Activated CD4-positive, CD25-positive, alpha-beta regulatory T cell treated with anti-CD3 and anti-CD28 coated beads, Interleukin-2, amount 50 U/mL, for 24 hours (primary cell): Measurements from ENCODE around the gene ZNF470.

Source experiments
- ATAC-seq, 2 donors: fragments of 150-1000 bp; cut with Tn5 transposase; one replicate each; pipeline ENCODE4 v1.10.0; 2021; ENCODE audit warnings: mild to moderate bottlenecking in 1 of 2, moderate library complexity in 1 of 2

ZNF470 gene

DNA sequence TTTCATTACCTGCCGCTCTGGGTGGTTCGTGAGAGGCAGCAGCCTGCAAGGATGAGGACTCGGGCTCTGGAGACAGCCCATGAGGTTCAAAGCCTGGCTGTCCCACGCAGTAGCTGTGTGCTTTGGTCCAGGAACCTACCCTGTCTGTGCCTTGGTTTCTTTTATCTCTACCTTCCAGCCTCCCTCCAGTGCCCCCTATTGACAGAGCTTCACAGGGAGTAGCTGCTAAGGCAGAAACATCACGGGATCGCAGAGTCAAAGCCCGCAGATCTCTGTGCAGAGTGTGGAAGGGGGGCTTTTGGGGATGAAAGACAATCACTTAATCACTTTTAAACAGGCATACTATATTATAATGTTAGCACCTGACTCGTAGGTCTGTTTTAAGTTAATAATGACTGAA lies 44.0 kb downstream of the ZNF470 start:
- ATAC-seq, result no peak

DNA sequence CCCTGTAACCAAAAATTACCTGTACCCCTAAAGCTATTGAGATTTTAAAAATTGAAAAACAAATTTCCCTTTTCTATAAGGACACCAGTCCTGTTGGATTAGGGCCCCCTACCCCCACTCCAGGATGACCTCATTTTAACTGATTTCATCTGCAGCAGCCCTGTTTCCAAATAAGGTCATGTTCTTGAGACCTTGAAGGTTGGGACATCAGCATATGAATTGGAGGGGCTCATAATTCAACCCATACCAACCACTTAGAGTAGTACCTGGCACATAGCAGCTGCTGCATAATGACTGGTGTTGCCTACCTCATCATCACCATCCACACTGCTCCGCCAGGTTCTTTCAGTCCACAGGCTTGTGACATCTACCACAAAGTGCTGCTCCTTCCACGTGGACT lies 45.5 kb downstream of the ZNF470 start:
- ATAC-seq, result no peak

DNA sequence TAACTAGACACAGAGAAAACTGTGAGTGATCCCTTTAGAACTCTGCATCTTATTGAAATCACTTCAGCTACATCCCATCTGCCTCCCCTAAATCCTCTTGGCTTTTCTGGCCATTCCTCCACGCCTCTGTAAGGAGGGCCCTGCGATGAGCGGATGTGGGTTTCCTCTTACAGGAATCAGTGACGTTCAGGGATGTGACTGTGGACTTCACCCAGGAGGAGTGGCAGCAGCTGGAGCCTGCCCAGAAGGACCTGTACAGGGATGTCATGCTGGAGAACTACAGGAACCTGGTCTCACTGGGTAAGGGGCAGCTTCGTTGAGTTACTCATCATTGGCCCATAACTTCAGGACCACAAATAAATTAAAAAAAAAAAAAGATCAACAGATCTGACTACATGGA lies 46.4 kb downstream of the ZNF470 start:
- ATAC-seq, result no peak

DNA sequence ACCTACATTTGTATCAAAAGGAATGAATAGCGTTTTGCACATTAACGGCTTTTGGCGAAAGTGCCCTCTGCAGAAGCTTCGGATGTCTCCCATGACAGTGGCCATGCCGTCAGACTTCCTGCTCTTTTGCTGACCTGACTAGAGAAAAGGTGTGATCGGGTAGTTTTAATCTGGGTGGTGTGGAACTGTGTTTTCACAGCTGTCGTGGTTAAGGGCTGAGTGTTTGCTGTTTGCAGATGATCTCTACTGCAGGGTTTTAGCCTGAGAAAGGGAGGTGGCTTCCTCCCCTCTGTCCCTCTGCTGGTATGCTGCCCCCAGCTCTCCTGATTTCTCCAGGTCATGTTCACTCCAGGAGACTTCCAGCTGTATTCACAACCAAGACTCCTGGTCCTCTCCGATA lies 50.3 kb downstream of the ZNF470 start:
- ATAC-seq, result no peak

GRCh38 chr19:56619121-56619520 lies 51.9 kb downstream of the ZNF470 start:
- ATAC-seq, result no peak

DNA sequence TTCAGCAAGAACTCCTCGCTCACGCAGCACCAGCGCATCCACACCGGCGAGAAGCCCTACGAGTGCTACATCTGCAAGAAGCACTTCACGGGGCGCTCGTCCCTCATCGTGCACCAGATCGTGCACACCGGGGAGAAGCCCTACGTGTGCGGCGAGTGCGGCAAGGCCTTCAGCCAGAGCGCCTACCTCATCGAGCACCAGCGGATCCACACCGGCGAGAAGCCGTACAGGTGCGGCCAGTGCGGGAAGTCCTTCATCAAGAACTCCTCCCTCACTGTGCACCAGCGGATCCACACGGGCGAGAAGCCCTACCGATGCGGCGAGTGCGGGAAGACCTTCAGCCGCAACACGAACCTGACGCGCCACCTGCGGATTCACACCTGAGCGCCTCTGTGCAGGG lies 55.1 kb downstream of the ZNF470 start:
- ATAC-seq, result no peak

GRCh38 chr19:56623006-56623405 lies 55.7 kb downstream of the ZNF470 start:
- no peak for ATAC-seq

- ATAC-seq, result no peak
Observed at GRCh38 chr19:56625708-56626107, 58.4 kb downstream of the ZNF470 start.

GRCh38 chr19:56633021-56633420 lies 65.8 kb downstream of the ZNF470 start:
- ATAC-seq, result no peak

- no peak for ATAC-seq
Observed at GRCh38 chr19:56637976-56638555, 70.8 kb downstream of the ZNF470 start.
